ENCODE measurements around the gene CMSS1. TPM values are rescaled to one million over a fixed set of nuclear protein-coding genes. Genes with fewer than 3 reads are reported as not detected.

CMSS1 gene
- total RNA-seq, 1 experiment from 2014 or later, result 55.8 TPM

DNA sequence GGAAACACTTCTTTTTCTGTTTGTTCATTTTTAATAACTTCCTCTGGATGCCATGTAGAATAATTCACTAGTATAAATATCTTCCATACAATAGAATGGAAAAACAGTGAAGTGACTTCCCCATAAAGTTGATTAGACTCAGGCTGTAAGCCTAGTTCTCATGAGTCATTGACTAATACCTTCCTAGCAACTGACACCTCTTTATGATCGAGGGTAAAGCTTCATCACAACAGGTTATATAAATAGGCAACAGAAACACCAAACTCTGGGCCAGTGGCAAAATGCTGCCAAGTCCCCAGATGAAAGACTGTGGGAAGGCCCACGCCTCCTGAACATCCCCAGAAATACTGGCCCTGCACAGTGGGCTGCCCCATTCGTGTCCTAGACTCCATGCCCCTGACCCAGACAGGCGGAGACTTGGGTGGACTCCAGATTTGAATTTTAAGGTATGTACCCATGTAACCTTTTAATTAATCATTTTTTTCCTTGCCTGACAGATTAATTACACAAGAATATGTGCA lies 371.8 kb downstream of the CMSS1 start:
- H3K4me3 Mint-ChIP-seq (ENCODE audit: low read depth, unreplicated experiment), result no peak overlapping the region
- BruUV-seq (replicated peaks), result no TSS peak
- no peaks in the 10 kb centered on the region for H3K9me3 Mint-ChIP-seq (ENCODE audit: low read depth, unreplicated experiment)
- TF ChIP-seq, protein P1, sequence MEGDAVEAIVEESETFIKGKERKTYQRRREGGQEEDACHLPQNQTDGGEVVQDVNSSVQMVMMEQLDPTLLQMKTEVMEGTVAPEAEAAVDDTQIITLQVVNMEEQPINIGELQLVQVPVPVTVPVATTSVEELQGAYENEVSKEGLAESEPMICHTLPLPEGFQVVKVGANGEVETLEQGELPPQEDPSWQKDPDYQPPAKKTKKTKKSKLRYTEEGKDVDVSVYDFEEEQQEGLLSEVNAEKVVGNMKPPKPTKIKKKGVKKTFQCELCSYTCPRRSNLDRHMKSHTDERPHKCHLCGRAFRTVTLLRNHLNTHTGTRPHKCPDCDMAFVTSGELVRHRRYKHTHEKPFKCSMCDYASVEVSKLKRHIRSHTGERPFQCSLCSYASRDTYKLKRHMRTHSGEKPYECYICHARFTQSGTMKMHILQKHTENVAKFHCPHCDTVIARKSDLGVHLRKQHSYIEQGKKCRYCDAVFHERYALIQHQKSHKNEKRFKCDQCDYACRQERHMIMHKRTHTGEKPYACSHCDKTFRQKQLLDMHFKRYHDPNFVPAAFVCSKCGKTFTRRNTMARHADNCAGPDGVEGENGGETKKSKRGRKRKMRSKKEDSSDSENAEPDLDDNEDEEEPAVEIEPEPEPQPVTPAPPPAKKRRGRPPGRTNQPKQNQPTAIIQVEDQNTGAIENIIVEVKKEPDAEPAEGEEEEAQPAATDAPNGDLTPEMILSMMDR (IDR thresholded peaks at IDR 0.05; ENCODE audit: unreplicated experiment), result no peak
- H3K36me3 Mint-ChIP-seq (ENCODE audit: insufficient read depth, unreplicated experiment), result no peaks in the 10 kb centered on the region
- no peaks in the 10 kb centered on the region for H3K4me1 Mint-ChIP-seq (ENCODE audit: low read depth, unreplicated experiment)
- intact Hi-C loops (cut with micrococcal nuclease; ENCODE audit: unreplicated experiment), result no loop called here
- CTCF ChIA-PET, result no interaction called here
- no peaks in the 10 kb centered on the region for H3K27me3 Mint-ChIP-seq (ENCODE audit: unreplicated experiment)
- DNase-seq, result no peak
- no peak overlapping the region for H3K27ac Mint-ChIP-seq (ENCODE audit: unreplicated experiment)

DNA sequence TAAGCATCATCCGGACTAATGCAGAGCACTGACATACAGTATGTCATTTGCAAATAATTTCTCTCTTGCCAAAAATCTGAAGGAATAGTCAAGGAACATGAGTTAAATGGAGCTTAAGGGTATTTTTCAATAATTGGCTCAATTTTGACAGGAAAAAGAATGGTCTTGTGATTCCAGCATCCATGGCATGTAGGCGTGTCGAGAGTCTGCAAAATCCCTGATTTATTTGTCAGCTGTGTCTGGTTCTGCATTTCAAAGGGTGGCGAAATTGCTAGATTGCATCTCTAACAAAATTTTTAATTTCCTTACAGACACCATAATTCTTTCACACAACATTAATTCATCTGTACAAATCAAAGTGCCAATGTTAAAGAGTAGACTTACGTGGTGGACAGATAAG lies 377.7 kb downstream of the CMSS1 start:
- H3K9me3 Mint-ChIP-seq (ENCODE audit: low read depth, unreplicated experiment), result peaks cover 3% of the 10 kb centered on the region
- CTCF ChIA-PET, result no interaction called here

DNA sequence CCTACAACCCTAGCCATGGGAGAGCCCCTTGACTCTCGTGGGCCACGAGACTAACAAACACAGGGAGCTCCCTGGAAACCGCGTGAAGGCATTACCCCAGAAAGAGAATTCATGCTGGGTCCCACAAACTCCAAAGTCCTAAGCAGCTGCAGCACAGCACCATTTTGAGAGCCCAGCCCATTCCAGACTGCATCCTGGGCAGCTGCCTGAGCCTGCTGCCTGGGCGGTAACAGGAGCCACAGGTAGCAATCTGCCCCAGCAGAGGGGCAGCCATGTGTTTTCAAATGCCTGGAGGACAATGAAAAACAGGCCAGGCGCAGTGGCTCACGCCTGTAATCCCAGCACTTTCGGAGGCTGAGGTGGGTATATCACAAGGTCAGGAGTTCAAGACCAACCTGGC lies 380.2 kb downstream of the CMSS1 start:
- BruUV-seq (replicated peaks), result no TSS peak
- Mint-ChIP-seq H3K27me3 (ENCODE audit: unreplicated experiment) (no peaks in the 10 kb centered on the region), H3K9me3 (ENCODE audit: low read depth, unreplicated experiment) (peaks cover 3% of the 10 kb centered on the region), H3K4me3 (ENCODE audit: low read depth, unreplicated experiment) (no peak overlapping the region), H3K27ac (ENCODE audit: unreplicated experiment) (no peak overlapping the region), H3K36me3 (ENCODE audit: insufficient read depth, unreplicated experiment) (no peaks in the 10 kb centered on the region), H3K4me1 (ENCODE audit: low read depth, unreplicated experiment) (no peaks in the 10 kb centered on the region)
- no peak for DNase-seq
- intact Hi-C loops (cut with micrococcal nuclease; ENCODE audit: unreplicated experiment), result no loop called here
- TF ChIP-seq, protein P1 (IDR thresholded peaks at IDR 0.05; ENCODE audit: unreplicated experiment), result no peak
- CTCF ChIA-PET, result no interaction called here

More for the DNA sequence above, 377.7 kb downstream of the CMSS1 start:
- TF ChIP-seq, protein P1 (IDR thresholded peaks at IDR 0.05; ENCODE audit: unreplicated experiment), result no peak
- Mint-ChIP-seq H3K36me3 (ENCODE audit: insufficient read depth, unreplicated experiment) (no peaks in the 10 kb centered on the region), H3K4me1 (ENCODE audit: low read depth, unreplicated experiment) (no peaks in the 10 kb centered on the region), H3K4me3 (ENCODE audit: low read depth, unreplicated experiment) (no peak overlapping the region), H3K27ac (ENCODE audit: unreplicated experiment) (no peak overlapping the region), H3K27me3 (ENCODE audit: unreplicated experiment) (no peaks in the 10 kb centered on the region)
- intact Hi-C loops (cut with micrococcal nuclease; ENCODE audit: unreplicated experiment), result no loop called here
- no peak for DNase-seq
- BruUV-seq (replicated peaks), result no TSS peak

DNA sequence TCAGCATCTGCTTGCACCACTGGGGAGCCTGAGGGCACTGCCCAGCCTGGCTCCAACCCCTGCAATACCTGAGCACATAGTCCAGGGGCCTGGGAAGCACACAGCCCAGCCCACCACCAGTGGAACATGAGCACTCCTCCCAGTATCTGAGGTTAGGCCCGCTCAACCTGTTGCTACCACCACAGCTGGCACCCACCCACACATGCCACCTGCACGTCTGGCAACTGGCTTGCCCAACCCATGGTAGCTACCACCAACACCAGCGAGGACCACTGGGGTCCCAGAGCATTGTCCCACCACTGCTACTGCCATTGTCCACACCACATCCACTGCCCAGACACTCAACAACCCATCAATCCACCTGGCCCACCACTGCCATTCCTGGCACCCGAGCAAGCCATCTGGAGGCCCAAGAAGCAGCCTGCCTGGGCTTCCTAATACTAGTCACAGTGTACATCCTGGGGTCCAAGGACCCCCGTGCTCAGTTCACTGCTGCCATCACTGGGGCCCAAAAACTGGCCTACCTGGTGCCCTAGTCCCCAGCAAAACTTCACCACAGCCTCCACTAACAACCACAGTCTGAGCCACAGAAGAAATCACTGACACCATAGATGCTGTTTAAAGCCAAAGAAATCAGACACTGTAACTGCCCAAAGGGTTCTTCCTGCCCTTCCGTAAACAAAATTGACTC lies 381.1 kb downstream of the CMSS1 start:
- intact Hi-C loops (cut with micrococcal nuclease; ENCODE audit: unreplicated experiment), result no loop called here
- Mint-ChIP-seq H3K27me3 (ENCODE audit: unreplicated experiment) (no peaks in the 10 kb centered on the region), H3K27ac (ENCODE audit: unreplicated experiment) (no peak overlapping the region), H3K36me3 (ENCODE audit: insufficient read depth, unreplicated experiment) (no peaks in the 10 kb centered on the region), H3K9me3 (ENCODE audit: low read depth, unreplicated experiment) (peaks cover 3% of the 10 kb centered on the region), H3K4me3 (ENCODE audit: low read depth, unreplicated experiment) (no peak overlapping the region), H3K4me1 (ENCODE audit: low read depth, unreplicated experiment) (no peaks in the 10 kb centered on the region)
- TF ChIP-seq, protein P1 (IDR thresholded peaks at IDR 0.05; ENCODE audit: unreplicated experiment), result no peak
- BruUV-seq (replicated peaks), result no TSS peak
- CTCF ChIA-PET, result no interaction called here
- DNase-seq, result no peak

Measured in Calu3 (cell line).